Hepatocyte (in vitro differentiated cells): ENCODE data around the gene SCIN.

Source experiments
- EZH2 ChIP-seq: fragments of 200-600 bp; sonication (generic); IDR thresholded peaks from 2 replicates; pipeline ENCODE4 v1.6.1; 2016; ENCODE audit warnings: antibody characterized with exemption, mild to moderate bottlenecking, borderline replicate concordance
- EZH2phosphoT487 ChIP-seq: fragments of 200-600 bp; sonication (generic); IDR thresholded peaks from one replicate; pipeline ENCODE4 v1.6.1; 2018; ENCODE audit warnings: antibody characterized with exemption, mild to moderate bottlenecking, low read depth, moderate library complexity; ENCODE audit not compliant: unreplicated experiment, severe bottlenecking
- TF ChIP-seq, protein P1 (sequence below): fragments of 200-600 bp; sonication (generic); IDR thresholded peaks from 2 replicates; pipeline ENCODE4 v1.5.1; 2016; ENCODE audit warnings: antibody characterized with exemption, mild to moderate bottlenecking; ENCODE audit not compliant: poor library complexity

DNA sequence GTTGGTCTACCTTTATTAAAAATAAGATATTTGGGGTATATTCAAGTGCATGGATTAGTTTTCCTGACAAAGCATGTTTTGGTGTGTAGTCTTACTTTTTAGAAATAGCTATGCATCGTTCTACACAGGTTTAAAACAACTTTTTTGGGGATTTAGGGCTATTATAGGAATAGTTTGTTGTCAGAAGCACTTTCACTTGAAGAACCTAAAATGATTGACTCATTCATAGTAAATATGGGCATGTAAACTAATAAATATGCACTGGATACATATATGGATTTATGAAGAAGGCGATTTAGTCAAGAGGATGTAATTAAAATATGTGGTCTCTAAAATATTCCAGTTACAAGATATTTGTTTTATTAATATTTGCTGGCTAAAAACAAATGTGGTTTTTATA, 118.9 kb downstream of the SCIN start:
- TF ChIP-seq, protein P1, sequence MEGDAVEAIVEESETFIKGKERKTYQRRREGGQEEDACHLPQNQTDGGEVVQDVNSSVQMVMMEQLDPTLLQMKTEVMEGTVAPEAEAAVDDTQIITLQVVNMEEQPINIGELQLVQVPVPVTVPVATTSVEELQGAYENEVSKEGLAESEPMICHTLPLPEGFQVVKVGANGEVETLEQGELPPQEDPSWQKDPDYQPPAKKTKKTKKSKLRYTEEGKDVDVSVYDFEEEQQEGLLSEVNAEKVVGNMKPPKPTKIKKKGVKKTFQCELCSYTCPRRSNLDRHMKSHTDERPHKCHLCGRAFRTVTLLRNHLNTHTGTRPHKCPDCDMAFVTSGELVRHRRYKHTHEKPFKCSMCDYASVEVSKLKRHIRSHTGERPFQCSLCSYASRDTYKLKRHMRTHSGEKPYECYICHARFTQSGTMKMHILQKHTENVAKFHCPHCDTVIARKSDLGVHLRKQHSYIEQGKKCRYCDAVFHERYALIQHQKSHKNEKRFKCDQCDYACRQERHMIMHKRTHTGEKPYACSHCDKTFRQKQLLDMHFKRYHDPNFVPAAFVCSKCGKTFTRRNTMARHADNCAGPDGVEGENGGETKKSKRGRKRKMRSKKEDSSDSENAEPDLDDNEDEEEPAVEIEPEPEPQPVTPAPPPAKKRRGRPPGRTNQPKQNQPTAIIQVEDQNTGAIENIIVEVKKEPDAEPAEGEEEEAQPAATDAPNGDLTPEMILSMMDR, result no peak
- TF ChIP-seq EZH2 (no peak), EZH2phosphoT487 (no peak)
